Thyroid gland (tissue), 4 donors: Measurements from ENCODE around the gene SNX24.

Experiments
- CTCF ChIP-seq, 6 experiments: fragments of 200-600 bp in 3 of 6; fragments of 450-650 bp in 3 of 6; sonication (generic) in 3 of 6; IDR thresholded peaks; one replicate each; pipeline ENCODE4 v1.5.1; 2016 to 2019; ENCODE audit warnings: antibody characterized with exemption in 6 of 6, mild to moderate bottlenecking in 2 of 6, inconsistent platforms in 1 of 6, moderate library complexity in 1 of 6
- POLR2A ChIP-seq, 2 donors: fragments of 450-650 bp; IDR thresholded peaks; one replicate each; pipeline ENCODE4 v1.6.1; 2017; ENCODE audit warnings: antibody characterized with exemption in 2 of 2, mild to moderate bottlenecking in 2 of 2, moderate library complexity in 1 of 2

- TF ChIP-seq CTCF (IDR thresholded peaks at IDR 0.05) (no peak), POLR2A (IDR thresholded peaks at IDR 0.05) (no peak)
Measured at GRCh38 chr5:122901346-122901745, 55.9 kb downstream of the SNX24 start.
